HG02943 (cell line): ENCODE results near the gene CLEC6A.
"Not testable (repeated sequence)": the region's sequence is repeated elsewhere in the genome, so short reads cannot be mapped to it uniquely, and the experiment has no call there.

Experiments used
- ATAC-seq: cut with Tn5 transposase; IDR thresholded peaks from one replicate; pipeline ENCODE4 v1.9.1; 2021; ENCODE audit warnings: mild to moderate bottlenecking, low read depth, moderate library complexity; ENCODE audit not compliant: unreplicated experiment

The CLEC6A gene

DNA sequence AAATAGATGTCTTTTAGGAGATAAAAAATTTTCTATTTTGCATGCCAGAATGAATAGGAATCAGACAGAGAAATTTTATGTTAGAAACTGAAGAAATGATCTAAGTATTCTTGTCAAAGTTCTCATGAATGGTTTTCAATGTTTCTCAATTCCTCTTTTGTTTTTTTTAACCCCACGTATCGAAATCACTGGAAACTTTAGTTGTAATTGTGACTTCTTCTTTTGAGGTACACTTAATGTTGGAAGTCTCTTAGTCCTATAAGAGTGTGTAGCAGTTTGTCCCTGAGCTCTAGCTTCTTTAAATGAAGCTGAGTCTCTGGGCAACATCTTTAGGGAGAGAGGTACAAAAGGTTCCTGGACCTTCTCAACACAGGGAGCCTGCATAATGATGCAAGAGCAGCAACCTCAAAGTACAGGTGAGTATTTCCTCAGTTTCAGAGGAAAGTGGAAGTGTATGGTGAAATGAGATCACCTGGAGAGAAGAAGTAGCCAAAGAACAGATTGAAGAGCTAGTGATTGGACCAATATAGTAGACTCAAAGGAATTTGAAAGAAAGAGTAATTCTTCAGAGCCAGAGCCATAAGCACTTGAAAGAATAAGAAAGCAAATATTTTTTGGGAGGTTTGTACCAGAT is at the start of gene CLEC6A:
Gene CLEC6A (plus strand): TSS at position 236 of the 634 bp plus-strand sequence. CDS start 150 bp downstream, at position 386.
- ATAC-seq: no peak

DNA sequence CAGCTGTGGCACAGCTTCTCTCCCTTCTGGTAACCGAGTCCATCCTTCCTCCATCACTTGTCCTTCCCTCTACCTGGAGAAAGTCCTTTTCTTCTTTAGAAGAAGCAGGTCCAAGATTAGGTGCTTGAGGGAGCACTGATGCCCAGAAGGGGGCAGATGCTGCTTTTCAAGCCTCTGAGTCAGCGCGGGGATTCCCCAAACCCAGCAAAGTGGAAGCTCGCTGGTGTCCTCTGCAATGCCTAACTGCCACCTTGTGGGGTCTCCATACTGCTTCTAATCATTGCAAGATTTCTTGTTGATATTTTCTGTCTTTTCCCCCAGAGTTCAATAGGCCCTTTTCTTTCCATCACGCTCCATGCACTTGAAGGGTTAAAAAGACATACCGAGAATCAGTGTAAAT is 36.2 kb upstream of the CLEC6A start:
- not testable (repeated sequence) for ATAC-seq

DNA sequence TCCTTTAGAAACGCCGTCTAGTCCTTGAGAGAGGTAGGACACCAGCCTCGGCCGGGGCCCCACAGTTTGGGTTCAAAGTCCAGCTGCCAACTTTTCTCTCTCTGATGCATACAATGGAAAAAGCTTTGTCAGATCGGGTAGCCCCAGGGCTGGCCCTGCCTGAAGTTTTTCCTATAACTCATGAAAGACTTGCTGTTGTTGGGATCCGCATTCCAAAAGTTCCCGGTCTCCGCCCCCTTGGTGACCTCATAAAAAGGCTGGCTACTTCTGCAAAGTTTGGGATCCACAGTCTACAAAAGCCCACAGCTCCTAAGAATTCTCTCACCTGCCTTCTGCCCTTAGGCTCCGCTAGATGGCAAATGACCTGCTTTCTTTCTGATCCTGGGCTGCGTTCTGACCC is 35.3 kb upstream of the CLEC6A start:
- no peak for ATAC-seq

DNA sequence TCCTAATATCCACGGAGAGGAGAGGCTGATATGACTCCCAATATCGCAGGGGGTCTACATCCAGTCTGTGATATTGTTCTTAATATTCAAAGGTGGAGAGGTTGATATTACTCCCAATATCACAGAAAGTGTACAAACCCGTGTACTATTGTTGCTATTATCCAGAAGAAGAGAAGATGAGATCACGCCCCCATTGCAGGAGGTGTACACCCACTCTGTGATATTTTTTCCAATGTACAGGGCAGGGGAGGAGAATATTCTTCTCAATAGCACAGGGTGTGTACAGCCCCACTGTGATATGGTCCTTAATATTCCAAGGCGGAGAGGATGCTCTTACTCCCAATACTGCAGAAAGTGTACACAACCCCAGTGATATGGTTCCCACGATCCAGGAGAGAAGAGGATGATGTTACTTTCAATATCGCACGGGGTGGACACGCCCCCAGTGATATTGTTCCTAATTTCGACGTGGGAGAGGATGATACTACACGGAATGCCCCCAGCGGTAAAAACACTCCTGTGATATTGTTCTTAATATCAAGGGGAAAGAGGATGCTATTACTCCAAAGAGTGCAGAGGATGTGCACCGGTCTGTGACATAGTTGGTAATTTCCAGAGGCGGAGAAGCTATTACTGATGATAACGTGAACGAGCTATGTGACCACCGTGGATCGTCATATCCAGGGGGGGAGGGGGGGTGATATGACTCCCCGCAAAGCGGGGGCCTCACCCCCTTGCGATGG is 11.1 kb upstream of the CLEC6A start:
- not testable (repeated sequence) for ATAC-seq

DNA sequence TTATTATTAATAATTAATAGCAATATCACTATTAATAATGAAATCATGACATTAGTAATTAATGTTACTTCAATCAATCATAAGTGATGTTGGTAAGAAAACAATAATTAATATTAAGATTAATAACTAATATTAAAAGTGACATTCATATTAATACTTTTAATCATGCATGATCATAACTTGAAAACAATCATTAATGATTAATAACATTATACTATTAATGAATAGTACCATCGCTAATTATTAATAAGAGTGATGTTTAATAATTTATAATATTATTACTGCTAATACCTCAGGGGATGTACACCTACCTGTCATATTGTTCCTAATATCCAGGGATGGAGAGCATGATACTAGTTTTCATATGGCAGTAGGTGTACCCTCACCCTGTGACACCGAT is 10.0 kb upstream of the CLEC6A start:
- no peak for ATAC-seq

DNA sequence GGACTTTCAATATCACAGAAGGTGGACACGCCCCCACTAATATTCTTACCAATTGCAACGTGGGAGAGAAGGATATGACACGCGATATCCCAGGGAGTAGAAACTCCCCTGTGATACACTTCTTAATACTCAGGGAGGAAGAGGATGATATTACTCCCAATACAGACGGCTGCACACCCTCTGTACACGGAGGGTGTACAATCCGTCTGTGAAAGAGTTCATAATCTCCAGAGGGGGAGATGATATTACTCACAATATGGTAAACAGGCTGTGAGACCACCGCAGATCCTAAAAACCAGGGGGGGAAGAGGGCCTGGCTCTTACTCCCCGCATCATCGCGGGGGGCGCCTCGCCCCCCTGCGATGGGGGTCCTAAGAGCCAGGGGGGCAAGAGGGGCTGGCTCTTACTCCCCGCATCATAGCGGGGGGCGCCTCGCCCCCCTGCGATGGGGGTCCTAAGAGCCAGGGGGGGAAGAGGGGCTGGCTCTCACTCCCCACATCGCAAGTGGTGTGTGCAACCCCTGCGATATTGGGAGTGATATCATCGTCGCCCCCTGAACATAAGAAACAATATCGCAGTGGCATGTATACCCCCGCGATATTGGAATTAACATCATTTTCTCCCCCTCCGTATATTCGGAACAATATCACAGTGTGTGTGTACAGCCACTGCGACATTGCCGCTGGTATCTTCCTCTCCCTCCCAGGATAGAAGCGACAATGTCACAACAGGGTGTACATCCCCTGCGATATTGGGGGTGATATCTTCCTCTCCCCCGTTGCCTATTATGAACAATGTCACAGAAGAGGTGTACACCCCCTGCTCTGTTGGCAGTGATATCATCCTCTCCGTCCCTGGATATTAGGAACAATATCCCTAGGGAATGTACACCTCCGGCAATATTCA is 8.9 kb upstream of the CLEC6A start:
- ATAC-seq: no peak

DNA sequence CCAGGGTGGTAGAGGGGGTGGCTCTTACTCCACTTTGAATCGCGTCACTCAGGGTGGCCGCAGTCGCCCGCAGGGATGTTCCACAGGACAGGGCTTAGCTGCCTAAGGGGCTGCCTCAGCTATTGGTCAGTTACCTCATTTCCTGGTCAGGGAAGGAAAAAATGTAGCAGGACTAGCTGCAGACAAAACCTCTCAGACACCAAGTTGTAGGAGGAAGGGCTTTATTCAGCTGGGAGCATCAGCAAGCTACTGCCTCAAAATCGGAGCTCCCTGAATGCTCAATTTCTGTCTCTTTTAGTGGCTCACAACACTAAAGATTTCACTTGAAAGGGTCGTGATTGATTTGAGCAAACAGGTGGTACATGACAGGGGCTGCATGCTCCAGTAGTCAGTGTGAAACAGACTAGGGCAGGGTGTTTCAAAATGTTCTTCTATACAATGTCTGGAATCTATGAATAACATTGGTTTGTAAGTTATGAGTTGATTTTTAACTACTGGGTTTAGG is 6.4 kb upstream of the CLEC6A start:
- ATAC-seq: no peak

DNA sequence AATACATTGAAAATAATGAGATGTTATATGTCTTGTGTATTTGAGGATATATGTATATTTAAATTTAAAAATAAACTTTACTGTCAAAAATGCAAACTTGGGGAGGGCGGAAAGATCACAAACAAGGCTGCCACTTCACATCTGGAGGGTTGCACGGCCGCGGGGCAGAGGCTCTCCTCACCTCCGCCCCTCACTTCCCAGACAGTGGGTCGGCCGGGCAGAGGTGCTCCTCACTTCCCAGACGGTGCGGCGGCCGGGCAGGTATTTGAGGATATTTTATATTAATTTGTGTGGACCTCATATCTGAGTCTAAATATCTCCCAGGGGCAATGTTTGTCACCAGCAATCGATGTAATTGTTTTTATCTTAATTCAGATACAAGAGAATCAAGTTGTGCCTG is 3.7 kb upstream of the CLEC6A start:
- ATAC-seq: no peak

DNA sequence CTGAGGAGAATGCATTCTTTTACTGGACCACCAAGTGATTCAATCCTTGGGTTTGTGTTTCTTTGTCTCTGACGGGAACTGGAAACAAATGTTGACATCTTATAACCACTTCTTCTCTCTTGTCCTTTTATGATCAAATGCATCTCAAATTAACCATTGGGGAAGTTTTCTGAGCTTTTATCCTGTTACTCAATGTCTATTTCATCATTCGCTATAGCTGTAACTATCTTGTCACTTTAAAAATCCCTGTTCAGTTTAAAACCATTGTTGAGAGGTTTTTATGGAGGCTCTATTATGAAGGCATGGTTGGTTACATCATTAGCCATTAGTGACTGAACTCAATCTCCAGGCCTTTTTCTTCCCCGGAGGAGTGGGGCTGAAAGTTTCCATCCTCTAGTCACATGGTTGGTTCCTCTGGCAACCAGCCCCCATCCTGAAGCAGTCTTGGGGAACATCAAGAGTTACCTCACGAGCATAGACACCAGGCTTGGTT is 2.7 kb upstream of the CLEC6A start:
- no peak for ATAC-seq

DNA sequence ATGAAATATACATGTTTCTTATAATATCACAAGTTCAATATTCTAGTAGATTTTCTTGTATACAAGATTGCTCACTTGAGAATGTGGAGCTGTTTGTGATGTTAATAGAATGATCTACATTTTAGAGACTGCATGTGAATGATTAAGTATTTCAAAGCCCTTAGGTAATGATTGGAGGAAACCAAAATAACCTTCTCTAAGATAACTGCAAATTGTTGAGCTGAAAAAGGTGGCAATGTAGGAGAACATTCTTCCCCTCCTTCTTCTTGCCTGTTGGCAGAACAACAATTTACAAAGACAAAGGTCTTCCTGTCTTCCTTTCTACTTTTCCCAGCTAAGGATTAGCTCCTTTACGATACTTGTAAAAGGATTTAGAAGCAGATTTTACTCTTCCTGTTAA is 2.0 kb upstream of the CLEC6A start:
- ATAC-seq: no peak

DNA sequence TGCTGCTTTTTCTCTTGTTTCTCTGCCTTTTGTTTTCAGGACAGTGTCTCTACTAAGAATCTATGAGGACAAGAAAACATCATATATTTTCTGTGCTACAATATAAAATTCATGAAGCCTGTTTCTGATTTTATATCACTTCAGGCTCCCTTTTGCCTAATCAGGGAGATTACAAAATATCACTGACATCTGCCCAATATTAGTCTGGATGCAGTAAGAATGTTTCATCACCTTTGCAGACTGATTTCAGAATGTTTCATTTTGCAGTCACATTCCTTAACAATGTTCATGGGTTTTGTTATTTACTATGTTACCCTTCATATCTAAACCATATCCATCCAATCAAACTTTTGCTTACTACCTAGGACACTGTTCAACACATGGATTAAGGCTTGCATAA is 491 bp upstream of the CLEC6A start:
- ATAC-seq: no peak

DNA sequence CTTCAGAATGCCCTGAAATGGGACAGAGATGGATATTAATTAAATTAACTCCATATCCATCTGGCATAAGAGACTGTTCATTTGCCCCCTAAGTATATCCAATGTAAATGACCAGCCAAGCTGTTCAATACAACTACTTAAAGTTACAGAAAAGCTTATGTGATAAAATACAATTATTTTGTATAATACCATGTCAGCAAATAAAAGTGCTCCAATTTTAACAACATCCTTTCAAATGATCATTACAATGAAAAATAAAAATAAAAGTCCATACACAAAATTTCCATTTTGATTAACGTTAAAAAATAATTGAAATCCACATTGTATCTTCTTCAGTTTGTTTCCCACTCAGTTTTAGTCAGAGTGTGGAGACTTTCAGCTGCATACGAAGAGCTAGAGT is 5.7 kb downstream of the CLEC6A start:
- no peak for ATAC-seq

DNA sequence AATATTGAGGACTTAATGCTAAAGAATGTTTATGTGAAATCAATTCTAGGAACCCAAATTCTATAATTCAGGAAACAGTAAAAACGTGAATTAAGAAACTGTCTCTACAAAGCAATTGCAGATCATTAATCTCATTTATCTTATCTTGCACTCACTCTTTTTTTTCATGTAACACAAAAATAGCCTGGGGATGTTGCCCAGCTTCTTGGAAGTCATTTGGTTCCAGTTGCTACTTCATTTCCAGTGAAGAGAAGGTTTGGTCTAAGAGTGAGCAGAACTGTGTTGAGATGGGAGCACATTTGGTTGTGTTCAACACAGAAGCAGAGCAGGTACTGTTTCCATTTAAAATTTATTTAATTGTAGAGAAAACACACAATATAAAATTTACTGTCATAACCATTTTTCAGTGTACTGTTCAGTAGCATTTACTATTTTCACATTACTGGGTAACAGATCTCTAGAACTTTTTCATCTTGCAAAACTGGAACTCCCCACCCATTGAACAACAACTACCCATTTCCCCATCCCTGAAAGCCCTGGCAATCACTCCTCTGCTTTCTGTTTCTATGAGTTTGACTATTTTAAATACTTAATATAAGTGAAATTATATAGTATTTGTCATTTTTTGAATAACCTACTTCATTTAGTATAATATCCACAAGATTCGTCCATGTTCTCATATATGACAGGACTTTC is 9.7 kb downstream of the CLEC6A start:
- no peak for ATAC-seq

DNA sequence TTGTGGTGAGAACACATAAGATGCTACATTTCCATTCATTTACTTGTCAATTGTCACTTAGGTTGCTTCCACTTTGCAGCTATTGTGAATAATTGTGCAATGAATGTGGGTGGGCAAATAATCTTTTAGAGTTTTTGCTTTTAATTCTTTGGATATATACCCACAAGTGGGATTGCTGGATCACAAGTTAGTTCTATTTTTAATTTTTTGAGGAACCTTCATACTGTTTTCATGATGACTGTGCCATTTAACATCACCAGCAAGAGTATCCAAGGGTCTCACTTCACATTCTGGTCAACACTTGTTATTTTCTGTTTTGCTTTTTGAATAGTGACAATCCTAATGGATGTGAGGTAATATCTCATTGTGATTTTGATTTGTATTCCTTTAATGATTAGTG is 10.5 kb downstream of the CLEC6A start:
- ATAC-seq: no peak

DNA sequence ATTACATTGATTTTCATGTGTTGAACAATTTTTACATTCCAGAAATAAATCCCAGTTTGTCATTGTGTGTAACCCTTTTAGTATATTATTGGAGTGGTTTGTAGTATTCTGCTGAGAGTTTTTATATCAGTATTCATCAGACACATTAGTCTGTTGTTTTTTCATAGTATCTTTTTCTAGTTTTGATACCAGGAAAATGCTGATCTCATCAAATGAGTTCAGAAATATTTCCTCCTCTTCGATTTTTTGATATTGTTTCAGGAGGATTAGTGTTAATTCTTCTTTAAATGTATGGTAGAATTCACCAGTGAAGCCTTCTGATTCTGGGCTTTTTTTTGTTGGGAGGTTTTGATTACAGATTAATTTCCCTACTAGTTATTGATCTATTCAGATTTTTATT is 15.3 kb downstream of the CLEC6A start:
- ATAC-seq: no peak

DNA sequence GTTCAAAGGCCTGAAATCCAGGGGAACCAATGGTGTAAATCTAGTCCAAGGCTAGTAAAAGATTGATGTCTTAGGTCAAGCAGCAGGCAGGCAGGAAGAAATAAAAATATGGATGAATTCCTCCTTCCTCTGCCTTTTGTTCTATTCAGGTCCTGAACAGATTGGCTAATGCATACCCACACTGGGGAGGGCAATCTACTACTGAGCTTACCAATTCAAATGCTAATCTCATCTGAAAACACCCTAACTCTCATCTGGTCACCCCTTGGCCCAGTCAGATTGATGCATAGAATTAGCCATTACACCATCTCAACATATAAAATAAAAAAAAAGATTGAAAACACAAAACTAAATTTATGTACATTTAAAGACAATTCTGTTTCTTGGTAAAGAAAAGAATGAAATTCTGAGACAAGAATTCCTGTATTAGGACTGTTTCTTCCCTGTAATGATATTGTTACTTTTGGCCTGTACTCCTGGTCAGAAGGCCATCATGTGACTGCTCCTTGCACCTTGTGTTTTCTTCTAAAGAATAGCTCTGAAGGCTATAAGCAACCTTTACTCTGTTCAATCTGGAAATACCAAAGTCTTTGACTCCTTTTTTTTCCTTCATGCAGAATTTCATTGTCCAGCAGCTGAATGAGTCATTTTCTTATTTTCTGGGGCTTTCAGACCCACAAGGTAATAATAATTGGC is 19.9 kb downstream of the CLEC6A start:
- ATAC-seq: no peak

DNA sequence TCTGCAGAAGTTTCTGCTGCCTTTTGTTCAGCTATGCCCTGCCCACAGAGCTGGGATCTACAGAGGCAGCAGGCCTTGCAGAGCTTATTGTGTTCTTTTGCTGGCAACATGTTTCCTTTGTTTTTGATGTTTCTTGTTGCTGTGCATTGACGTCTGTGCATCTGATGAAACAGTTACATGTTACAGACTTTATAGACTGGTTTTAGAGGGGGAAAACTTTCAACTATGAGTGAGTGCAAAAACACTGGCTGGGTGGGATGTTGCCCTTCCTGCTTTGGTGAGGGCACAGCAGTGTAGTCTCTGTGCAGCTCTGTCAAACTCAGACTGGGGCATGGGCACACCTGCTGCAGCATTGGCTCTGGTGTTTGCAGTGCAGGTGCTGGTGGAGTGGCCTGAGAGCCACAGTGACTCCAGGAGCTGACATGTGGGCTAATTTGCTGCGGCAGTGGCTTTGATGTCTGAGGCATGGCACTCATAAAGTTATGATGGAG is 26.9 kb downstream of the CLEC6A start:
- ATAC-seq: no peak

DNA sequence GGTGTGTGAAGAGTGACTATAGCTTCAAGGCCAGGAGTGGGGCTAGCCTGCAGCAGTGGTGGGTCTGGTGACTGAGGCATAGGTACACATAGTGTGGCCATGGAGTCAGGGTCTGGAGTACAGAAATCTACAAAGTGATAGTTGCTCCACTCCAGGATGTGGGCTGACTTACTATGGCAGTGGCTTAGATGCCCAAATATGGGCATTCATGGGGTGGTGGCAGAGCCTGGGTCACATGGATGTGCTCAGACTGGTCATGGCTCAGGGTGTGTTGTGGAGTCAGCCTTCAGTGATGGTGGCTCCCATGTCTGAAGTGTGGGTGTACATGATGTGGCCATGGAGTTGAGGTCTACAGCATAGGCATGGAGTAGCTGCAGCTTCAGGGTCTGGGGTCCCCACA is 27.3 kb downstream of the CLEC6A start:
- no peak for ATAC-seq

DNA sequence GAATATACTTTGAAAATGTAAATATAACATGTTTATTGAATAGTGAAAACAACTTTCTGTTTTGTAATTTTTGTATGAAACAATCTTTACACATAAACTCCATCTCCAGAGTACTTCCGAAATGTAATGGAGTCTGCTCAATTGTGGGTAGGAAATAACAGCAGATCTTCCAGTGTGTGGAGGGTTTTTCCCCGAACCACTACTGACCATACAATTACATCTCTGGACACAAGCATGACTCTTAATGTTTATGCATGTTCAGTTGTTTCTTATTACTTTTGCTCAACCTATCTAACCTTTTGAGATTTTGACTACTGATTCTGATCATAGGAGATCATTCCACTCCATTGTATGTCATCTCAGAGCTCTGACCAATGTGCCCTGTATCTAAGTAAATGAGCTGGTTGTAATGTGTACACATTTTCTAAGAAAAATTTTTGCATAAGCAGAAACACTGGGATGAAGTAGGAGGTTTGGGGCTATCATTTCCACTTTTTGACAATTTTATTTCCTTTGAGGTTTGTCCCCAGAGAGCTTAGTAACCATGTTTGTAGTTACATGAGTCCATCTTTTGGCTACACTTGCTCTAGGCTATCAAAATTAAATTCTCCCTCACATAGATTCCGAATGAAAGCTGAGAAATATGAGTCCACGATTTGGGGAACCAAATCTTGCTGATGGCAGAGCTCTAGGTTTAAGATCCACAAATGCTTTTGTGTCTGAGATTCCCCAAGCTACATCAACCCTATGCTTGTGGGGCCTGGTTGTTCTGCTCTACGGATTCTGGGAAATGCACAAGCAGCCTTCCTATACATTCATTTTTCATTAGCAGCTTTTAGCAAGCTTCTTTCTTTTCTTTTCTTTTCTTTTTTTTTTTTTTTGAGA is 36.1 kb downstream of the CLEC6A start:
- ATAC-seq: no peak
